Osteocyte (in vitro differentiated cells): ENCODE results near the gene PTPN9. TPM values are rescaled to one million over a fixed set of nuclear protein-coding genes. Genes with fewer than 3 reads are reported as not detected.
A peak's percentile ranks its signal among the peaks of the same experiment; 100 is the strongest.
"Not testable (repeated sequence)": the region's sequence is repeated elsewhere in the genome, so short reads cannot be mapped to it uniquely, and the experiment has no call there.

Experiments used
- DNase-seq: peaks from one replicate; pipeline ENCODE4 v3.0.0; 2021; ENCODE audit warnings: mixed read lengths; ENCODE audit not compliant: unreplicated experiment; ENCODE audit errors: extremely low spot score
- H3K27ac Mint-ChIP-seq: one replicate; pipeline ENCODE4 v1.8.0; 2021; ENCODE audit warnings: mild to moderate bottlenecking, mixed read lengths; ENCODE audit not compliant: unreplicated experiment
- H3K27me3 Mint-ChIP-seq: one replicate; pipeline ENCODE4 v1.8.0; 2021; ENCODE audit warnings: mixed read lengths; ENCODE audit not compliant: unreplicated experiment
- H3K36me3 Mint-ChIP-seq: one replicate; pipeline ENCODE4 v1.8.0; 2021; ENCODE audit warnings: mixed read lengths; ENCODE audit not compliant: unreplicated experiment
- H3K4me1 Mint-ChIP-seq: one replicate; pipeline ENCODE4 v1.8.0; 2021; ENCODE audit warnings: mixed read lengths; ENCODE audit not compliant: unreplicated experiment
- H3K4me3 Mint-ChIP-seq: one replicate; pipeline ENCODE4 v1.8.0; 2021; ENCODE audit warnings: mild to moderate bottlenecking, moderate library complexity, mixed read lengths; ENCODE audit not compliant: unreplicated experiment
- H3K9me3 Mint-ChIP-seq: one replicate; pipeline ENCODE4 v1.8.0; 2021; ENCODE audit warnings: mixed read lengths; ENCODE audit not compliant: unreplicated experiment
- CTCF ChIP-seq: fragments of 200-600 bp; sonication (generic); IDR thresholded peaks from 2 replicates; pipeline ENCODE4 v1.5.0; 2021; ENCODE audit warnings: antibody characterized with exemption, mild to moderate bottlenecking, moderate library complexity
- total RNA-seq: library from RNA; stranded (reverse); gene quantifications from 2 replicates; pipeline ENCODE4 v1.2.1, GENCODE V29; 2021

PTPN9 gene
- total RNA-seq, 1 donor from 2014 or later, result 53.4 TPM

DNA sequence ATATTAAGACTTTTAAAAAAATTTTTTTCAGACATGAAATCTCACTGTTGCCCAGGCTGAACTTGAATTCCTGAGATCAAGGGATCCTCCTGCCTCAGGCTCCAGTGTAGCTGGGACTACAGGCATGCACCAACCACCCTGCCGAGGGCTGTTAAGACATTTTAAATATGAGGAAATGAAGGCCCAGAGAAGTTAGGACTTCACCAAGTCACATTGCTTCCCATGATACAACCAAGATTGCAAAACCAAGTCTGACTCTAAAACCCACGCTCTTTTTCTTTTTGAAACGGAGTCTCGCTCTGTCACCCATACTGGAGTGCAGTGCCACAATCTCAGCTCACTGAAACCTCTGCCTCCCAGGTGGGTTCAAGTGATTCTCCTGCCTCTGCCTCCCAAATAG is 28.0 kb downstream of the PTPN9 start:
- Mint-ChIP-seq H3K27me3 (no peaks in the 10 kb centered on the region), H3K4me1 (peaks cover 24% of the 10 kb centered on the region), H3K27ac (no peak overlapping the region), H3K4me3 (no peak overlapping the region), H3K9me3 (no peaks in the 10 kb centered on the region), H3K36me3 (no peaks in the 10 kb centered on the region)
- TF ChIP-seq CTCF, result no peak
- no peak for DNase-seq

- no peak for DNase-seq
- H3K4me1 Mint-ChIP-seq, result peaks cover 46% of the 10 kb centered on the region
- no peaks in the 10 kb centered on the region for H3K27me3 Mint-ChIP-seq
- no peak for TF ChIP-seq CTCF
- H3K27ac Mint-ChIP-seq, result no peak overlapping the region
- H3K36me3 Mint-ChIP-seq, result peaks cover 5% of the 10 kb centered on the region
- no peaks in the 10 kb centered on the region for H3K9me3 Mint-ChIP-seq
- no peak overlapping the region for H3K4me3 Mint-ChIP-seq
These were observed 34.1 kb downstream of the PTPN9 start for GRCh38 chr15:75545064-75545463.

DNA sequence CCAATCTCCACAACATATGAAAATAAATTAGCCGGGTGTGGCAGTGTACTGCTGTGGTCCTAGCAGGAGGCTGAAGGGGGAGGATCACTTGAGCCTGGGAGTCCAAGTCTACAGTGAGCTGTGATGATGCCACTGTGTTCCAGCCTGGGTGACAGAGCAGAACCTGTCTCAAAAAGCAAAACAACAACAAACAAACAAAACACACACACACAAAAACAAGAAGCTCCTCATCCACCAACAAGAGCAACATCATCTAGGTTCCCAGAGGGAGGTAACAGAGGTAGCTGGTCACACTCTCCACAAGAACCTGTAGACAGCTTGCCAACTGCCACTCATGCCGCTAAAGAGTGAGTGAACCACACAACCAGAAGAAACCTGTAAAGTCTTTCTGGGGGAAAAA is 34.8 kb downstream of the PTPN9 start:
- Mint-ChIP-seq H3K27ac (peak overlapping the region; percentile 5), H3K4me1 (peaks cover 50% of the 10 kb centered on the region), H3K27me3 (no peaks in the 10 kb centered on the region), H3K4me3 (no peak overlapping the region), H3K36me3 (peaks cover 5% of the 10 kb centered on the region), H3K9me3 (no peaks in the 10 kb centered on the region)
- no peak for DNase-seq
- TF ChIP-seq CTCF, result no peak

DNA sequence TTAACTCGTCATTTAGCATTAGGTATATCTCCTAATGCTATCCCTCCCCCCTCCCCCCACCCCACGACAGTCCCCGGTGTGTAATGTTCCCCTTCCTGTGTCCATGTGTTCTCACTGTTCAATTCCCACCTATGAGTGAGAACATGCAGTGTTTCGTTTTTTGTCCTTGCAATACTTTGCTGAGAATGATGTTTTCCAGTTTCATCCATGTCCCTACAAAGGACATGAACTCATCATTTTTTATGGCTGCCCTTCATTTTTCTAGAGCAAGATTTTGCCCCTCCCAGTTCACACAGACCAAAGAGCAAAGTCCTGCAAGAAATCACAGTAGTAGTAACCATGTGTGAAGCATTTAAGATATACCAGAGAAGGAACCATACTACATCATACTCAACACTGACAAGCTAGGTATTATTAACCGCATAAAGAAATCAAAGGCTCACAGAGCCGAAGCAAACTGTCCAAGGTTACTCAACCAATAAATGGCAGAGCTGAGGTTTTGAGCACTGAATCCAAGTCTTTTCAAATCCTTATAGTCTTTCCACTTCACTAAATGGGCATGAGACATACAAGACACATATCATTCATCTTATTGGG is 36.1 kb downstream of the PTPN9 start:
- not testable (repeated sequence) for H3K27me3 Mint-ChIP-seq, H3K9me3 Mint-ChIP-seq, H3K36me3 Mint-ChIP-seq, H3K4me3 Mint-ChIP-seq, DNase-seq
- peaks cover 57% of the 10 kb centered on the region for H3K4me1 Mint-ChIP-seq
- H3K27ac Mint-ChIP-seq, result peak overlapping the region; percentile 68

DNA sequence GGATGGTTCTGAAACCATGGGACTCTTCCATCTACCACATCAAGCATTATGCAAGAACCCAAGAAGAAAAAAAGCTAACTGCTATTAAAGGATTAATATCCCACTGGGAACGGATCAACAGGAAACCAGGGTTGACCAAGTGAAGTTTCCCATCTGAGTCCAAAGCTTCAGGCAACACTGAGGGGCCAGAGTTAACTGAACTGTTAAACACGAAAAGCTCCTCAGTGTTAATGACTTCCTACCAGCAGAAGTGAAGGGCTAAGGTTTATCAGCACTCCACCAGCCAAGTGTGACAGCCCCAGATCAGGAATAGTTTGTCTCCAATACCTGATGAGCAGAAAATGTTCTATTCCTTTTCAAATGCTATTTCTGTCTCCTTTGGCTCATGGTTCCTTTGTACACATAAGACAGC is 36.7 kb downstream of the PTPN9 start:
- TF ChIP-seq CTCF, result no peak

GRCh38 chr15:75538376-75538775 is 40.7 kb downstream of the PTPN9 start:
- no peak for TF ChIP-seq CTCF
- H3K4me1 Mint-ChIP-seq, result peaks cover 42% of the 10 kb centered on the region
- H3K36me3 Mint-ChIP-seq, result peaks cover 6% of the 10 kb centered on the region
- H3K27me3 Mint-ChIP-seq, result no peaks in the 10 kb centered on the region
- no peak for DNase-seq
- H3K27ac Mint-ChIP-seq, result peak overlapping the region; percentile 62
- H3K9me3 Mint-ChIP-seq, result no peaks in the 10 kb centered on the region
- no peak overlapping the region for H3K4me3 Mint-ChIP-seq

More for the DNA sequence above, 36.7 kb downstream of the PTPN9 start:
- Mint-ChIP-seq H3K4me1 (peaks cover 60% of the 10 kb centered on the region), H3K36me3 (peaks cover 5% of the 10 kb centered on the region), H3K4me3 (no peak overlapping the region), H3K27me3 (no peaks in the 10 kb centered on the region), H3K9me3 (no peaks in the 10 kb centered on the region), H3K27ac (peak overlapping the region; percentile 52)
- no peak for DNase-seq
